A549 (cell line): ENCODE measurements around the gene MRPL28.

Experiments
- BHLHE40 ChIP-seq: IDR thresholded peaks from 2 replicates; pipeline ENCODE4 v1.6.1; 2012; ENCODE audit warnings: low read depth, low read length, inconsistent platforms
- EP300 ChIP-seq, 2 experiments: fragments of >200 bp; sonication (Bioruptor Twin); formaldehyde crosslinking; IDR thresholded peaks; 2 replicates in 1 of 2; 3 replicates in 1 of 2; pipeline ENCODE4 v1.6.1; 2016 to 2017
- FOSL2 ChIP-seq, 2 experiments: fragments of 450-650 bp in 1 of 2; fragments of >200 bp in 1 of 2; sonication (Bioruptor Twin) in 1 of 2; formaldehyde crosslinking; IDR thresholded peaks; 2 replicates each; pipeline versions ENCODE4 v1.5.0 to v1.6.1; 2016 to 2020; ENCODE audit warnings: mild to moderate bottlenecking in 1 of 2, moderate library complexity in 1 of 2
- MYC ChIP-seq: IDR thresholded peaks from 2 replicates; pipeline ENCODE4 v1.6.1; 2012; ENCODE audit warnings: mild to moderate bottlenecking, inconsistent platforms, low read length, improper control_type of control experiment, borderline replicate concordance
- POLR2A ChIP-seq: IDR thresholded peaks from 2 replicates; pipeline ENCODE4 v1.6.1; 2012; ENCODE audit warnings: mild to moderate bottlenecking, low read length
- RAD21 ChIP-seq, 2 experiments: fragments of >200 bp in 1 of 2; sonication (Bioruptor Twin) in 1 of 2; formaldehyde crosslinking in 1 of 2; IDR thresholded peaks in 1 of 2; conservative IDR thresholded peaks in 1 of 2; 2 replicates in 1 of 2; 3 replicates in 1 of 2; pipeline ENCODE4 v1.6.1; 2012 to 2018; ENCODE audit warnings: inconsistent platforms in 1 of 2
- ZNF302 ChIP-seq: fragments of 250-450 bp; sonication (Bioruptor Pico); IDR thresholded peaks from 2 replicates; pipeline ENCODE4 v1.9.0; 2021; ENCODE audit warnings: inconsistent platforms, mild to moderate bottlenecking, moderate library complexity
- ZSCAN20 ChIP-seq: fragments of 250-450 bp; sonication (Bioruptor Pico); IDR thresholded peaks from 2 replicates; pipeline ENCODE4 v1.8.0; 2022; ENCODE audit warnings: mild to moderate bottlenecking, moderate library complexity
- TF ChIP-seq, protein P1 (sequence below): fragments of >200 bp; sonication (Bioruptor Twin); formaldehyde crosslinking; IDR thresholded peaks from 3 replicates; pipeline ENCODE4 v1.5.1; 2016
- TF ChIP-seq, protein P2 (sequence below): IDR thresholded peaks from 2 replicates; pipeline ENCODE4 v1.6.1; 2012
- TF ChIP-seq, protein P3 (sequence below): fragments of 200-600 bp; sonication (generic); IDR thresholded peaks from 2 replicates; pipeline ENCODE4 v1.6.1; 2016; ENCODE audit warnings: antibody characterized with exemption, mild to moderate bottlenecking, moderate library complexity
- TF ChIP-seq, protein P4 (sequence below): fragments of >200 bp; sonication (Bioruptor Twin); formaldehyde crosslinking; IDR thresholded peaks from 3 replicates; pipeline ENCODE4 v1.6.1; 2016
- TF ChIP-seq, protein P5 (sequence below): fragments of 250-450 bp; sonication (Bioruptor Pico); IDR thresholded peaks from 2 replicates; pipeline ENCODE4 v1.5.0; 2021; ENCODE audit warnings: mild to moderate bottlenecking, moderate library complexity, borderline replicate concordance

DNA sequence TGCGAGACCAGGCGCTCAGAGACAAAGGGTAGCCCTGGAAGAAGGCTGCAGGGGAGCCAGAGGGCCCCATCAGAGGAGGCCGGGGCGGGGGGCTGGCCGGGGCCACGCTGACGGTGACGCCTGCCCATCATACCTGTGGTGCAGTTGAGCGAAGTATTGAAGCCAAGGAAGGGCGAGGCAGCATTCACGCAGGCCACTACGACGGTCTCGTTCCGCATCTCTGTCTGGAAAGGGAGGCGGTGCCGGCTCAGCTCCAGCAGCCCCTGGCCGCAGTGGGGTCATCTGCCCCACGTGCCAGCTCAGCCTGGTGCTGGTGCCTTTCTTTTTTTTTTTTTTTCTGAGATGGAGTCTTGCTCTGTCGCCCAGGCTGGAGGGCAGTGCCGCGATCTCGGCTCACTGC is 4.9 kb upstream of the MRPL28 start:
- TF ChIP-seq, protein P1, sequence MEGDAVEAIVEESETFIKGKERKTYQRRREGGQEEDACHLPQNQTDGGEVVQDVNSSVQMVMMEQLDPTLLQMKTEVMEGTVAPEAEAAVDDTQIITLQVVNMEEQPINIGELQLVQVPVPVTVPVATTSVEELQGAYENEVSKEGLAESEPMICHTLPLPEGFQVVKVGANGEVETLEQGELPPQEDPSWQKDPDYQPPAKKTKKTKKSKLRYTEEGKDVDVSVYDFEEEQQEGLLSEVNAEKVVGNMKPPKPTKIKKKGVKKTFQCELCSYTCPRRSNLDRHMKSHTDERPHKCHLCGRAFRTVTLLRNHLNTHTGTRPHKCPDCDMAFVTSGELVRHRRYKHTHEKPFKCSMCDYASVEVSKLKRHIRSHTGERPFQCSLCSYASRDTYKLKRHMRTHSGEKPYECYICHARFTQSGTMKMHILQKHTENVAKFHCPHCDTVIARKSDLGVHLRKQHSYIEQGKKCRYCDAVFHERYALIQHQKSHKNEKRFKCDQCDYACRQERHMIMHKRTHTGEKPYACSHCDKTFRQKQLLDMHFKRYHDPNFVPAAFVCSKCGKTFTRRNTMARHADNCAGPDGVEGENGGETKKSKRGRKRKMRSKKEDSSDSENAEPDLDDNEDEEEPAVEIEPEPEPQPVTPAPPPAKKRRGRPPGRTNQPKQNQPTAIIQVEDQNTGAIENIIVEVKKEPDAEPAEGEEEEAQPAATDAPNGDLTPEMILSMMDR: no peak
- TF ChIP-seq POLR2A: no peak
- TF ChIP-seq EP300 (IDR thresholded peaks at IDR 0.05): no peak
- TF ChIP-seq FOSL2 (IDR thresholded peaks at IDR 0.05): no peak
- TF ChIP-seq FOSL2 (CRISPR knock-in tag; IDR thresholded peaks at IDR 0.05): no peak
- TF ChIP-seq MYC: no peak
- TF ChIP-seq, protein P2, sequence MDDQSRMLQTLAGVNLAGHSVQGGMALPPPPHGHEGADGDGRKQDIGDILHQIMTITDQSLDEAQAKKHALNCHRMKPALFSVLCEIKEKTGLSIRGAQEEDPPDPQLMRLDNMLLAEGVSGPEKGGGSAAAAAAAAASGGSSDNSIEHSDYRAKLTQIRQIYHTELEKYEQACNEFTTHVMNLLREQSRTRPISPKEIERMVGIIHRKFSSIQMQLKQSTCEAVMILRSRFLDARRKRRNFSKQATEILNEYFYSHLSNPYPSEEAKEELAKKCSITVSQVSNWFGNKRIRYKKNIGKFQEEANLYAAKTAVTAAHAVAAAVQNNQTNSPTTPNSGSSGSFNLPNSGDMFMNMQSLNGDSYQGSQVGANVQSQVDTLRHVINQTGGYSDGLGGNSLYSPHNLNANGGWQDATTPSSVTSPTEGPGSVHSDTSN: no peak
- no peak for TF ChIP-seq BHLHE40
- TF ChIP-seq, protein P3, sequence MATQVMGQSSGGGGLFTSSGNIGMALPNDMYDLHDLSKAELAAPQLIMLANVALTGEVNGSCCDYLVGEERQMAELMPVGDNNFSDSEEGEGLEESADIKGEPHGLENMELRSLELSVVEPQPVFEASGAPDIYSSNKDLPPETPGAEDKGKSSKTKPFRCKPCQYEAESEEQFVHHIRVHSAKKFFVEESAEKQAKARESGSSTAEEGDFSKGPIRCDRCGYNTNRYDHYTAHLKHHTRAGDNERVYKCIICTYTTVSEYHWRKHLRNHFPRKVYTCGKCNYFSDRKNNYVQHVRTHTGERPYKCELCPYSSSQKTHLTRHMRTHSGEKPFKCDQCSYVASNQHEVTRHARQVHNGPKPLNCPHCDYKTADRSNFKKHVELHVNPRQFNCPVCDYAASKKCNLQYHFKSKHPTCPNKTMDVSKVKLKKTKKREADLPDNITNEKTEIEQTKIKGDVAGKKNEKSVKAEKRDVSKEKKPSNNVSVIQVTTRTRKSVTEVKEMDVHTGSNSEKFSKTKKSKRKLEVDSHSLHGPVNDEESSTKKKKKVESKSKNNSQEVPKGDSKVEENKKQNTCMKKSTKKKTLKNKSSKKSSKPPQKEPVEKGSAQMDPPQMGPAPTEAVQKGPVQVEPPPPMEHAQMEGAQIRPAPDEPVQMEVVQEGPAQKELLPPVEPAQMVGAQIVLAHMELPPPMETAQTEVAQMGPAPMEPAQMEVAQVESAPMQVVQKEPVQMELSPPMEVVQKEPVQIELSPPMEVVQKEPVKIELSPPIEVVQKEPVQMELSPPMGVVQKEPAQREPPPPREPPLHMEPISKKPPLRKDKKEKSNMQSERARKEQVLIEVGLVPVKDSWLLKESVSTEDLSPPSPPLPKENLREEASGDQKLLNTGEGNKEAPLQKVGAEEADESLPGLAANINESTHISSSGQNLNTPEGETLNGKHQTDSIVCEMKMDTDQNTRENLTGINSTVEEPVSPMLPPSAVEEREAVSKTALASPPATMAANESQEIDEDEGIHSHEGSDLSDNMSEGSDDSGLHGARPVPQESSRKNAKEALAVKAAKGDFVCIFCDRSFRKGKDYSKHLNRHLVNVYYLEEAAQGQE: no peak
- TF ChIP-seq ZNF302 (CRISPR knock-in tag): no peak
- no peak for TF ChIP-seq ZSCAN20 (CRISPR knock-in tag)
- TF ChIP-seq, protein P4, sequence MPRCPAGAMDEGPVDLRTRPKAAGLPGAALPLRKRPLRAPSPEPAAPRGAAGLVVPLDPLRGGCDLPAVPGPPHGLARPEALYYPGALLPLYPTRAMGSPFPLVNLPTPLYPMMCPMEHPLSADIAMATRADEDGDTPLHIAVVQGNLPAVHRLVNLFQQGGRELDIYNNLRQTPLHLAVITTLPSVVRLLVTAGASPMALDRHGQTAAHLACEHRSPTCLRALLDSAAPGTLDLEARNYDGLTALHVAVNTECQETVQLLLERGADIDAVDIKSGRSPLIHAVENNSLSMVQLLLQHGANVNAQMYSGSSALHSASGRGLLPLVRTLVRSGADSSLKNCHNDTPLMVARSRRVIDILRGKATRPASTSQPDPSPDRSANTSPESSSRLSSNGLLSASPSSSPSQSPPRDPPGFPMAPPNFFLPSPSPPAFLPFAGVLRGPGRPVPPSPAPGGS: no peak
- no peak for TF ChIP-seq RAD21 (conservative IDR thresholded peaks at IDR 0.05 in 1 of 2, IDR thresholded peaks at IDR 0.05 in 1 of 2)
- TF ChIP-seq, protein P5, sequence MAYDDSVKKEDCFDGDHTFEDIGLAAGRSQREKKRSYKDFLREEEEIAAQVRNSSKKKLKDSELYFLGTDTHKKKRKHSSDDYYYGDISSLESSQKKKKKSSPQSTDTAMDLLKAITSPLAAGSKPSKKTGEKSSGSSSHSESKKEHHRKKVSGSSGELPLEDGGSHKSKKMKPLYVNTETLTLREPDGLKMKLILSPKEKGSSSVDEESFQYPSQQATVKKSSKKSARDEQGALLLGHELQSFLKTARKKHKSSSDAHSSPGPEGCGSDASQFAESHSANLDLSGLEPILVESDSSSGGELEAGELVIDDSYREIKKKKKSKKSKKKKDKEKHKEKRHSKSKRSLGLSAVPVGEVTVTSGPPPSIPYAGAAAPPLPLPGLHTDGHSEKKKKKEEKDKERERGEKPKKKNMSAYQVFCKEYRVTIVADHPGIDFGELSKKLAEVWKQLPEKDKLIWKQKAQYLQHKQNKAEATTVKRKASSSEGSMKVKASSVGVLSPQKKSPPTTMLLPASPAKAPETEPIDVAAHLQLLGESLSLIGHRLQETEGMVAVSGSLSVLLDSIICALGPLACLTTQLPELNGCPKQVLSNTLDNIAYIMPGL (CRISPR knock-in tag): no peak
